ENCODE data around the gene PRKCH.
"Not testable (repeated sequence)": the region's sequence is repeated elsewhere in the genome, so short reads cannot be mapped to it uniquely, and the experiment has no call there.

Gene PRKCH

DNA sequence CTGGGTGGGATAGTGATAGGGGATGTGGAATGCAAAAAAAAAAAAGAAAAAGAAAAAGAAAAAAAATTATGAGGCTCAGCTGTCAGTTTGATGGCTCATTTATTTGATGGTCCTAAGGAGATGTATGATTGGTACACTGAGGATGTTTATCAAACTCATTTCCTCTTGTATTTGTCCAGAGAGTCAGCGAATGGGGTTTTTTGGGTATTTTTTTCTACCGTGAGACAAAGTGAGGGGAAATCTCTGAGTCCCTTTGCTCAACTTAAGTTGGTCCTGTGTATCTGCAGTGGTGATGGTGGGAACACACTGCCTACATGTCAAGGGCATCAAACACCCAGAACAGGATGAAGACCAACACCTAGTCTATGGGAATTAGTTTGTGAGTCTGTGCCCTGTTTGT is 197.0 kb downstream of the PRKCH start:
- DNase-seq, result no peak

DNA sequence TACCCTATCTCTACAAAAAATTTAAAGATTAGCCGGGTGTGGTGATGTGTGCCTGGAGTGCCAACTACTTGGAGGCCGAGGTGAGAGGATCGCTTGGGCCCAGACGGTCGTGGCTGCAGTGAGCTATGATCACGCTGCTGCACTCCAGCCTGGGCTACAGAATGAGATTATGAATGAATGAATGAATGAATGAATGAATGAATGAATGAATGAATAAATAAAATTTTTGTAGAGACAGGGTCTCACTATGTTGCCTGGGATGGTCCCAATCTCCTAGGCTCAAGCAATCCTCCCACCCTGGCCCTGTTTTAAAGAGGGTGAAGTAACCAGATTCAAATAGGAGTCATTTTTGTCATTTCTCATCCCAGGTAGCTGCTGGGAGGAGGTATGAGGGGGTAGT is 197.7 kb downstream of the PRKCH start:
- no peak for DNase-seq

- no peak for DNase-seq
These were observed 198.4 kb downstream of the PRKCH start for GRCh38 chr14:61519735-61520134.

- DNase-seq, result no peak
These were observed 199.2 kb downstream of the PRKCH start for GRCh38 chr14:61520576-61520975.

DNA sequence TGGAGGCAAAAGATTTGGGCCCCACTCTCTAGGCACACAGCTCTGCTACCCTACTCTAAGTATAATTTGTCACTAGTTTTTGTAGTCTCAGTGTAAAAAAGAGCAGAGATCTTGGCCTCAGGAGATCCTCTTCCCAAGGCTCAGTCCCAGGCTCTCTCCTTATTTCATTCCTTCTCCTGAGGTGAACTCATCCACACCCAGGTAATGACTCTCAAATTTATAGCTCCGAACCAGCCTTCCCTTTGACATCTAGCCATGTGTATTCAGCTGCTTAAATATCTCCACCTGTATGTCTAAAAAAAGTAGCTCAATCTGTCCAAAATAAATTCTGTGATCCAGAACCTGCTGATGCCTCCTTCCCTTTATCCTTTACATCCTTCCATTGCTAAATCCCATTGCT is 200.4 kb downstream of the PRKCH start:
- DNase-seq, result no peak

- DNase-seq, result no peak
These were observed 202.4 kb downstream of the PRKCH start for GRCh38 chr14:61523751-61524150.

GRCh38 chr14:61524211-61524806 is 202.9 kb downstream of the PRKCH start:
- peak; percentile 14 to 90 (median 79) for DNase-seq

DNA sequence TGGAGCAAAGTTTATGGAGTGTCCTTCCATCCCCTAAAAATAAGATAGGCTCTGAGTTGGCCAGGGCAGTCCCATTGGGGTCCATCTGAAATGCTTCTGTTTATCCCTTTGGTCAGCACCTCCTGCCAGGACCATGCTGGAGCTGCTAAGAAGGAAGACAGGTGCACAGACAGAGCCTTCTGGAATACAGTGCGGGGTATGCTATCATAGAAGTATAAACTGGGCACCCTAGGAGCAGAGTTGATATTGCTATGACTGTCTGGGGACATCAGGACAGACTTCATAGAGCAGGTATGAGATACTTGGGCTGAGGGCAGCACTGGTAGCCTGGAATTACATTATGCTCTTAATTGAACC is 203.5 kb downstream of the PRKCH start:
- no peak for DNase-seq

DNA sequence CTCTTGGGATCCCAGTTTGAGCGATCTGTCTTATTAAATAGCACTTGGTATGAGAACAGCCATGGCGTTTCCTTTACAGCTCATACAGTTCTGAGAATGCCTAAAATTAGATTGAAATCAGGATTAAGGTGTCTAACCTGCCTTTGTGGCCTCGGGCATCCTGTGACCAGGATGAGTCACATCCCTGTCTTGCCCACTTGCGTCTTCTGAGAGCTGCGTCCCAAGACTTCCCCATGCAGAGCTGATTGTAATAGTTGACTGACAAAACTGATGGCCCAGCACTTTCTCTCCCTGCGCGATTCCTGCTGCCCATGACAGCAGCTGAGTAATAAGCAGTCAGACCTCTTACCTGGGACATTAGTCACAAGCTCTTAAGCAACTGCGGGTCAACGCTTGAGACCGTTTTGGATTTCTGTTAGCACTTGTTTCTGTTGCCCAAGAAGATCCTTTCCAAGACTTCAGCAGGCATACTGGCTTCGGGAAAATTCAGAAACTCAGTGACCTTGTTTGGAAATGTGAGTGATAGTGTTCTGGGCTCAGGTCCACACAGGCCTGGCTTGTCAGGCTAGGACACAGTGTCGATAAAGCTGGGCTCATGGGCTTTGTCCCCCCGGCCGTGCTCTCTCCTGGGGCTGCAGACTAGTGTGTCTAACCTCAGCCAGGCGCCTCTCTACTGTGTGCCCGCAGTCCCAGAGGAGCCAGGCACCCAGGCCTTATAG is 204.1 kb downstream of the PRKCH start:
- no peak for DNase-seq

- DNase-seq, result peak in 2 of 3 experiments; percentile 12 to 37
These were observed 205.3 kb downstream of the PRKCH start for GRCh38 chr14:61526405-61527312.

DNA sequence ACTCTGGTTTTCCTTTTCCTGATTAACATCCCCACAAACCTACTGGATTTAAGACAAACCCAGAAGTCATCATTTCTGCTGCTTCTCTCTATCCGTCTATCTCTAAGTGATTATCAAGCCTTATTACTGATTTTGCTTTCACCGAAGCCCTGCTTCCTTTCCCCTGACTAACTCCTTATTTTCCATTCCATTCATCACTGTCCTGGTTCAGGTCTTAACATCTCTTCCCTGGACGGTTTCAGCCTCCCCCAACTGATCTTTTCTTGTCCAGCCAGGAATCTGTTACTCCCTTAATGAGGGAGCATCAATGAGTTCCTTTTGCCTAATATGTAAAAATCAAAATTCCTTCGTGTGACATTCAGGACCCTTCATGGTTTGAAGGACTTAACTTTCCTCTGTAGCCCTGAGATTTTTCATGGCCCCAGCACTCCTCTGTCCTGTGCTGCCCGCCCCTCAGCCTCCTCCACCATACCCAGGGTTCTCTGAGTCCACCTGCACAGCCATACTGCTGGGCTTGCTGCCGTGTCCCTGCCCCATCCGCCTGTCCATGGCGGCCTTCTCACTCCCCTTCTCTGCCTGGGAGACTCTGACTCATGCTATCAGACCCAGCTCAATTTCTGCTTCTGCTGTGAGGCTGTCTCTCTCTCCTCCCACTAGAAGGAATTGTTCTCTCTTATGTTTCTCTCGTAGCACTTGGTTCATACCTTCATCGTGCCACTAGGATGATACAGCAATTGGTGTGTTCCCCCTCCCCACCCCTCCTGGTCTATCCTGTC is 206.1 kb downstream of the PRKCH start:
- DNase-seq, result no peak

DNA sequence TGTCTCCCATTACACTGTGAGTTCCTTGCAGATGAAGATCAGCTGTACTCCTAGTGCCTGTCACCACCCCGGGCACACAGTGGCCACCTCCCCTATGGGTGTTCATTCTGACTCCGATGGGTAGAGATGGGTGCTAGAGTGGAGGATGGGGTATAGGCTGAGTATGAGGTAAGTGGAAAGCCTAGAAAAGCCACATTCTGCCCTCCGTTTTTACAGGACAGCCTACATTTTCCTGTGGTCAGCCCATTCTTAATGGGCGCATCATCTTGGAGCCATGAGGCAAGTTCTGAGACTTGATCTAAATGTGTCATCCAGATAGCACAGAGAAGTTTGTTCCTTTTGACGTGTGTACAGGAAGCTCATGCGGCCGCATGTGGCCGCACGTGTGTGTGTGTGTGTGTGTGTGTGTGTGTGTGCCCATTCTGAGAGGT is 207.2 kb downstream of the PRKCH start:
- DNase-seq, result no peak

DNA sequence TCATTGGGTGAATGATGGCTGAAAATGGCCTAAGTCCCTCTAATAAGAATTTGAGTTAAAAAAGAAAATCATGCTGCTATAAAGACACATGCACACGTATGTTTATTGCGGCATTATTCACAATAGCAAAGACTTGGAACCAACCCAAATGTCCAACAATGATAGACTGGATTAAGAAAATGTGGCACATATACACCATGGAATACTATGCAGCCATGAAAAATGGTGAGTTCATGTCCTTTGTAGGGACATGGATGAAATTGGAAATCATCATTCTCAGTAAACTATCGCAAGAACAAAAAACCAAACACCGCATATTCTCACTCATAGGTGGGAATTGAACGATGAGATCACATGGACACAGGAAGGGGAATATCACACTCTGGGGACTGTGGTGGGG is 208.0 kb downstream of the PRKCH start:
- not testable (repeated sequence) for DNase-seq

DNA sequence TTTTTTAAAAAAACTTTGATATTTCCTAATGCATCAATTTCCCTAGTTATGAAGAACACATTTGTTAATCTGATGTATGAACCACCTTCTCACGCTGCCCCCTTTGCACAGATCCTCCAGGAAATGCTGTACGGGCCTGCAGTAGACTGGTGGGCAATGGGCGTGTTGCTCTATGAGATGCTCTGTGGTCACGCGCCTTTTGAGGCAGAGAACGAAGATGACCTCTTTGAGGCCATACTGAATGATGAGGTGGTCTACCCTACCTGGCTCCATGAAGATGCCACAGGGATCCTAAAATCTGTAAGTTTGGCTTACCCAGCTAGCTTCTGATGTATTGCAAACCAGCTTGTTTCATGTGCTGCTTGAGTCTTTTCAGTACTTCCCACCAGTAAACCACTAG is 208.9 kb downstream of the PRKCH start:
- DNase-seq, result no peak

DNA sequence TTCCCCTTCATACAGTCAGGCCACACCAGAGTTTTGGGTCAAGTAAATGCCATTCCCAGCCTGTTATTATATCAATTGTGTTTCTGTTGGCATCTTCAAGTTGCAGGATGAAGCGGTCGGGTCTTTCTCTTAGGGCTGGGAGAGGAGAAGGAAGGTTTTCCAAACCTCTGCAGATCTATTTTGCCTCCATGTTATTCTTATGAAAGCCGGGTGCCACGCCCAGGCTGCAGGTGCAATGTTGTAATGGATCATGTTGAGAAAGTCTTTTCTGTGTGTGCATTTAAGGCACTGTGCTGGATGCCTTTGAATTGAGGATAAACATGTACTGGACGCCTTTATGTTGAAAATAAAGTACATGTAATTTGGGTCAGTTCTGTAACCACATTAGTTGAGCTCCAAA is 209.5 kb downstream of the PRKCH start:
- no peak for DNase-seq

- no peak for DNase-seq
These were observed 210.2 kb downstream of the PRKCH start for GRCh38 chr14:61531465-61532122.

- DNase-seq, result no peak
These were observed 210.7 kb downstream of the PRKCH start for GRCh38 chr14:61532123-61532505.

GRCh38 chr14:61532763-61533162 is 211.4 kb downstream of the PRKCH start:
- DNase-seq, result no peak

- no peak for DNase-seq
These were observed 212.3 kb downstream of the PRKCH start for GRCh38 chr14:61533513-61534255.

DNA sequence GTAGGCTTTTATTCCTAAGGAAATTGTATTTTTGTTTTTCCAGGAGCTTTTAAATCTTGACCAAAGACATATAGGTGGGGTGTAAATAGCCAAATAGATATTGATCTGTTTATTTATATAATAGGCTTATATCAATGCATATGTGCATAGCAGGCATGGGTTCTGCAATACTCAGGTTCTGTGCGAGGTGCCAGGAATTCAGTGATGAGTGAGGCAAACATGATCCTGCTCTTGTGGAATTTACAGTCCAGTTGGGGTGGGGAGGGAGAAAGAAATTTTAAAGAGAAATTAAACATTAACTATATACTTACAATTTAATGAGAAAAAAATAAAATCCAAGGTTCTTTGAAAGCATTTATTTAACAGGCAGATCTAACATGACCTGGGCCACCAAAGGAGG is 213.7 kb downstream of the PRKCH start:
- DNase-seq, result no peak

- no peak for DNase-seq
These were observed 214.1 kb downstream of the PRKCH start for GRCh38 chr14:61535458-61535857.
